Measurements from ENCODE around the gene GAK.

Gene GAK

GRCh38 chr4:867526-868250, 64.4 kb downstream of the GAK start:
- DNase-seq = no peak

- DNase-seq = no peak
Observed at GRCh38 chr4:866761-867390, 65.2 kb downstream of the GAK start.

GRCh38 chr4:866068-866760, 65.9 kb downstream of the GAK start:
- no peak for DNase-seq

- DNase-seq = no peak
Observed at GRCh38 chr4:865572-865971, 66.5 kb downstream of the GAK start.

- no peak for DNase-seq
Observed at GRCh38 chr4:865121-865465, 67.0 kb downstream of the GAK start.

- DNase-seq = no peak
Observed at GRCh38 chr4:864456-865120, 67.5 kb downstream of the GAK start.

GRCh38 chr4:860561-860960, 71.6 kb downstream of the GAK start:
- DNase-seq = no peak

- no peak for DNase-seq
Observed at GRCh38 chr4:859496-859895, 72.6 kb downstream of the GAK start.

GRCh38 chr4:858831-859451, 73.2 kb downstream of the GAK start:
- DNase-seq = no peak

- DNase-seq = no peak
Observed at GRCh38 chr4:858041-858481, 74.1 kb downstream of the GAK start.

GRCh38 chr4:857461-857860, 74.7 kb downstream of the GAK start:
- no peak for DNase-seq

- peak; percentile 33 for DNase-seq
Observed at GRCh38 chr4:856225-856901, 75.8 kb downstream of the GAK start.

- no peak for DNase-seq
Observed at GRCh38 chr4:855880-856224, 76.3 kb downstream of the GAK start.

GRCh38 chr4:854356-854755, 77.8 kb downstream of the GAK start:
- no peak for DNase-seq

- DNase-seq = no peak
Observed at GRCh38 chr4:853416-853781, 78.7 kb downstream of the GAK start.

- DNase-seq = no peak
Observed at GRCh38 chr4:851701-852430, 80.2 kb downstream of the GAK start.

GRCh38 chr4:850323-850945, 81.7 kb downstream of the GAK start:
- DNase-seq = no peak

- no peak for DNase-seq
Observed at GRCh38 chr4:849478-850175, 82.5 kb downstream of the GAK start.

GRCh38 chr4:848803-849477, 83.2 kb downstream of the GAK start:
- no peak for DNase-seq

- no peak for DNase-seq
Observed at GRCh38 chr4:848307-848691, 83.8 kb downstream of the GAK start.

Measured in CD4-positive, alpha-beta T cell treated with Interleukin-12 subunit alpha and Interleukin-12 subunit beta, for 1 hour (primary cell).